Right lung (tissue), 5 donors: ENCODE measurements around the gene KCNH1. TPM values are rescaled to one million over a fixed set of nuclear protein-coding genes. Genes with fewer than 3 reads are reported as not detected.
A peak's percentile ranks its signal among the peaks of the same experiment; 100 is the strongest.

Experiments used
- DNase-seq, 2 donors: peaks; one replicate each; pipeline ENCODE4 v3.0.0-alpha.2; 2013
- polyA plus RNA-seq, 5 donors: library from polyadenylated mRNA; unstranded; fragments of 120-200 nt; gene quantifications; one replicate each; pipeline versions ENCODE4 v1.2.1 to v1.2.3, GENCODE V29; 2013; ENCODE audit warnings: inconsistent platforms in 1 of 5, low replicate concordance in 1 of 5; ENCODE audit not compliant: insufficient read length in 5 of 5, insufficient read depth in 1 of 5

KCNH1 gene
- polyA plus RNA-seq, 5 donors, result 0.07 to 0.59 (median 0.18) TPM

- no peak for DNase-seq
Observed at GRCh38 chr1:210723646-210724045, 410.3 kb downstream of the KCNH1 start.

- DNase-seq, result no peak
Observed at GRCh38 chr1:210722410-210723081, 411.4 kb downstream of the KCNH1 start.

GRCh38 chr1:210715072-210715471 lies 418.9 kb downstream of the KCNH1 start:
- DNase-seq, result no peak

DNA sequence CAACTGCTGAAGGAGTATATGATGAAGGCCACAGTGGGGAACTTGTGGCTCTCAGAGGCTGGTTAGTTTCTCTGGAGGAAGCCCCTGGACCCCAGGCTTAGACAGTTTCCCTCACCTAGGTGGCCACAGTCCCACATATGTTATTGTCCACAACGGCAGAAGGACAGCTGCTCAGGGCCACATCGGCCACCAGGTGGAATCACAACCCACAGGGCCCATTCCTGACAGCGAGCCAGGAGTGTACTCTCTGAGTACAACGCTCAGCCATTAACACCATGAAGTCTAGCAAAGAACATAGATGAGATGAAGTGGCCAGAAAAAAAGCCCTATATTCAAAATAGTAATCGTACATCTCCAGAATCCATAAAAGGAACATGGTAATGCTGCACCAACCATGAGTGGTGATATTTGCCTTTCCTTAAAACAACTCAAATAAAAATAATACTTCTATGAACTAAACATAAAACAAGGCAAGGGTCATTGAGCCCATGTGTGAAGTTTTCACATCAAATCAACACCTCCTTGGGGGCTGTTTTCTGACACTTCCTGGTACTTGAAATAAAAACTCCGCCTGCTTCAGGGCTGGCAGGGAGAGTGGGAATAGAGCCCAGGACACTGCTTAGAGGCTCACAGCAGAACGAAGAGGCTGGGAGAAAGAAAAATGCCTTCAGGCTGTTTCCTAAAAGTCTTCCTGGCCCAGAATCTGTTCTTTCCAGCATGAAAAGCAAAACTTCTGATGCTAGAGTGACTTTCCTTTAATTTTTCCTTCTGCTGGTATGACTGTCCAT lies 421.9 kb downstream of the KCNH1 start:
- DNase-seq, result no peak

DNA sequence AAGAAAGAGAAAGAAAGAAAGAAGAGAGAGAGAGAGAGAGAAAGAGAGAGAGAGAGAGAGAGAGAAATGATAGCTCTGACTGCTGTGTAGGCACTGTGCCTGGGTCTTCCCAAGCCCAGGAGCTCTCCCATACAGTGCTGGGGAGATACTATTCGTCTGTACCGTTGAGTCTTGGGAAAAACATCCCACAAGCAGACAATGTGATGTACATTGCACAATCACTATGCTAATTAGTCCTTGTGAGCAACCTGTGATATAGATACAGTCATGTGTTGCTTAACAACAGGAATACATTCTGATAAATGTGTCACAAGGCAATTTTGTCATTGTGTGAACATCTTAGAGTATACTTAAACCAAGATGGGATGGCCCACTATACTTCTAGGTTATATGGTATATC lies 424.2 kb downstream of the KCNH1 start:
- DNase-seq, result no peak

GRCh38 chr1:210707300-210708240 lies 426.4 kb downstream of the KCNH1 start:
- DNase-seq, result no peak

DNA sequence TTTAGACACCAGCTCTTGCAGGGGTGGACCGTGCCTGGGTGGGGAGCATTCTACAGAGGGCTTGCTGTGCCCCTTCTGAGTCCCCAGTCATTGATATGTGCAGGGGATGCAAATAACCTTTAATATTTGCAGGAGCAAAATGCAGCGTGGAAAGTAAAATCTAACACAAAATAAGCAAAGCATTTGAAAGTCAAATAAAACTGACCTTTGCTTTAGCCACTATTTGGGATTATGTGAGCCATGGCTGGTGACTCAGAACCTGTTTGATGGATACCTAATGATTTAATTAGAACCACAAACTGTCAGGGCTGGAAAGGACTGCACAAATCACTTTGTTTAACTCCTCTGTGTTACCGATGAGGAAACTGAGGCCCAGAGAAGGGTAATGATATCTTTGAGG lies 427.7 kb downstream of the KCNH1 start:
- no peak for DNase-seq

GRCh38 chr1:210705086-210705485 lies 428.9 kb downstream of the KCNH1 start:
- DNase-seq, result no peak

DNA sequence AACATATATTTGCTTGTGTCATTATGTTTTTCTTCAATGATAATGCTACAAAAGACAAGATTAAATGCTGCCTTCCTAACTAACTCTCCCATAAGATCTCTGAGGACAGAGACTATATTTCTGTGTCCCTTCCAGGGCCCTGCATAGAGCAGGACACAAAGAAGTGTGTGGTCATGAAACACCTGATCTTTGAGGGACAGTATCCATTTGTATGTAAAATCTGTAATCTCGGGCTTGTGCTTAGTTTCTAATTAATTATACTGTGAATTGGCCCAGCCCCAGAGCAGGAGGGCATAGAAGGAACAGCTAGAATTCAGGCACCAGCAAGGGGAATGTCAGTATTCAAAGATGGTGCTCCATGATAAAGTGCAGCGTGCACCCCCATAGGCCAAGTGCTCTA lies 430.4 kb downstream of the KCNH1 start:
- DNase-seq, result no peak

DNA sequence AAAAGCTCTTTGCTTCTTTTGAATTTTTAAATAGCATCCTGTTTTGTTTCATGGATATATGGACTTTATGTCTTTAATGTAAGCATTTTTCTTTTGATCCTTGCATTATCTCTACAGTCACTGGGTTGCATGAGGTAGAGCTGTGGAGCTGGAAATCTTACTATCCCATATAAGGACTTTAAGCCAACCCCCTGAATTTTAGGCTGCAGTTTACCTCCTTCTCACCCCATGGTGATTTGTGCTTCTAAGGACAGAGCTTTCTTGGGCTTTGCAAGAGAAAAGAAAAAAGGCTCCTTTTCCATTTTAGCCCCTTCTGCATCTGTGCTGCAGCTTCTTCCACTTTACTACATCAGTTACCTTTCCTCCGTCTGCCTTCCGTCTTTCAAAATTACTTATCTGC lies 431.4 kb downstream of the KCNH1 start:
- no peak for DNase-seq

DNA sequence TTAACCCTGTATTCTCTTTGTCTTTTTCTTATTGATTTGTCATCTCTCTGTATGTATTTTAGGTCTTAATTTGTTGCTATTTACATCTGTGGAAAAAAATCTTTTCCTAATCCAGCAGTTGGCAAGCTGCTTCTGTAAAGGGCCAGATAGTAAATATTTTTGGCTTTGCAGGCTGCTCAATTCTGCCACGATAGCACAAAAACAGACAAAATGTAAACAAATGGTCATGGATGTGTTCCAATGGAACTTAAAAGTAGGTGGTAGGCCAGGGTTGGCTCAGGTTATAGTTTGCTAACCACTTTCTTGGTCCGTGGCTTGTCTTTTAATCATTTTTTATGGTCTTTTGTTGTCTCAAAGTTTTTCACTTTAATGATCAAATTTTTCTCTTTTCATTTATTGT lies 433.4 kb downstream of the KCNH1 start:
- peak; percentile 56 to 63 for DNase-seq

DNA sequence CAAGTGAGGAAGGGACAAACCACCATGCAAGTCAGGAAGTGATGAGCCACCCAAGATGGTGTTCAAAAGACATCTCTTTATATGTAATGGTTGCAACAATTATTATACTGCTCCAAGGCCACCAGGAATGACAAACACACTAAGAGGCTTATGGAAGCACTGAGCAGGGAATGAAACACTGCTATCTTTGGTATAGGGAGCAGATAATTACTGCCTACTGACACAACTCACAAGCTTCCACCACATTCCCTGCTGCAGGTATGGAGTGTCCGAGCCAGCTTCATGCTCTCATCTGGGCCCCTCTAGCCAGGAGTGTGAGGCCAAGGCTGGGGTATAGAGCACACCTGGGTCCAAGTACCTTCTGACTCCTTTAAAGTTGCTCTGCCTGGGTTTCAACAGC lies 433.9 kb downstream of the KCNH1 start:
- no peak for DNase-seq

GRCh38 chr1:210698661-210699060 lies 435.3 kb downstream of the KCNH1 start:
- DNase-seq, result no peak

- DNase-seq, result no peak
Observed at GRCh38 chr1:210697185-210697584, 436.8 kb downstream of the KCNH1 start.

DNA sequence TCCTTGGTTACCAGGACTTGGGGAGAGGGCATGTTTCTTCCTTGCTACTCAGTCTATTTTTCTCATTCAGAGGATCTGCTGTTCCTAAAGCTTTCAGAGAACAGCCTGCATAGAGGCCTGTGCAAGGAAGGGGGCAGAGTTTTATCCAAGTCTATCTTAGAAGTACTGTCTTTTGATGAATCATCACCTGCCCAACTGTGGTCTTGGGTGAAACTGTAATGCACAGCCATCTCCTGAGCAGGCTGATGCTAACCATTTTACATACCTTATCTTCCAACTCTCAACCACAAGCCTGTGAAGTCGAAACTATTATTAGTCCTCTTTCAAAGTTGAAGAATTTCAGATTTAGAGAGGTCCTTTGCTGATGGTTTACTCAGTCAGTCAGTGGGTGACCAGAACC lies 437.2 kb downstream of the KCNH1 start:
- no peak for DNase-seq

- no peak for DNase-seq
Observed at GRCh38 chr1:210695026-210695425, 438.9 kb downstream of the KCNH1 start.

GRCh38 chr1:210692796-210693195 lies 441.2 kb downstream of the KCNH1 start:
- no peak for DNase-seq

DNA sequence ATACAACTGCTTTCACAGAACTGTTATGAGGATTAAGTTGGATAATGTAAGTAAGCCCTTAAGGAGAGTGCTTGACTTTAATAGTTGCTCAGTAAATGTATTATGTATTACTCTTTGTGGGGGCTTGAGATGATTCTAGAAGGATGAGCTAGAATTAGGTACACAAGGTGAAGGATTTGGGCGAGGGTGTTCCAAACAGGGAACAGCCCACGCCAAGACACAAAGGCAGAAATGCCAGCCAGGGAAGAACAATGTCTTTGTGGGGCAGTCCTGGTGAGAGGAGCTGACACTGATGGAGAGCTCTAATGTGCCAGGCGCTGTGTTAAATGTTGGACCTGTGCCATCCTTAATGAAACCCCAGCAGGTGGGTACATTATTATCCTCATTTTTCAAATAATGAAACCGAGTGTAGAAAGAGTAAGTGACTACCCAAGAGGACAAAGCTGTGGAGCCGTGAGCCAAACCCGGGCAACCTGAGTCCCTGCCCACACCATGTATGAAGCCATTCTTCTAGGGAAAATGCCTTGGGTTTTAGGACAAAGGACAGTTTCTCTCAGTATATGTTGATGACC lies 442.8 kb downstream of the KCNH1 start:
- no peak for DNase-seq

DNA sequence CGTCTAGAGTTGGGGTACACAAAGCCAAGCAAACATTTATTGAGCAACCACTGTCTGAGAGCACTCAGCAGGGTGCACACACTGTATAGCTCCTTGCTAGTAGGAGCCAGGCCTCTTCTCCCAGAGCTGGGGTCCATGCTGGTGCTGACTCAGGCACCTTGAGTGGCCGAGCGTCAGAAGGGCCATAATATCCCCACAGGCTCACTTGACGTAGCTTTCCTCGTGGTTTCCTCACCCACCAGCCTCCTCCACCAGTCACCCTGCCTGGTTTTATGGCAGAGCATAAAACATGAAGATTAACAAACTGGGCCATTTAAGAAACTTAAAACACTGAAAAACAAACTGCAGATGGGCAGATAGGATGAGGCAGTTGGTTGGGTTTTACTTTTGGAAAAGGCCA lies 443.7 kb downstream of the KCNH1 start:
- no peak for DNase-seq

GRCh38 chr1:210689826-210690225 lies 444.1 kb downstream of the KCNH1 start:
- no peak for DNase-seq

GRCh38 chr1:210688512-210689234 lies 445.3 kb downstream of the KCNH1 start:
- no peak for DNase-seq
